ENCODE measurements around the gene EXOSC10. TPM values are rescaled to one million over a fixed set of nuclear protein-coding genes. Genes with fewer than 3 reads are reported as not detected.

EXOSC10 gene
- total and polyA plus RNA-seq, 12 donors = 18.4 to 34.7 (median 21.4) TPM

GRCh38 chr1:11071463-11072215 is 28.0 kb downstream of the EXOSC10 start:
- Histone ChIP-seq H3K36me3 (peaks cover 1 to 100% (median 95%) of the 10 kb centered on the region in 9 donors), H3K4me1 (no peaks in the 10 kb centered on the region), H3K9me3 (no peaks in the 10 kb centered on the region), H3K27ac (no peak overlapping the region), H3K4me3 (no peak overlapping the region), H3K27me3 (no peaks in the 10 kb centered on the region)
- DNase-seq (no peak), ATAC-seq (no peak)
- intact Hi-C loops (cut with DNase I) = no loop called here
- TF ChIP-seq, protein P1, sequence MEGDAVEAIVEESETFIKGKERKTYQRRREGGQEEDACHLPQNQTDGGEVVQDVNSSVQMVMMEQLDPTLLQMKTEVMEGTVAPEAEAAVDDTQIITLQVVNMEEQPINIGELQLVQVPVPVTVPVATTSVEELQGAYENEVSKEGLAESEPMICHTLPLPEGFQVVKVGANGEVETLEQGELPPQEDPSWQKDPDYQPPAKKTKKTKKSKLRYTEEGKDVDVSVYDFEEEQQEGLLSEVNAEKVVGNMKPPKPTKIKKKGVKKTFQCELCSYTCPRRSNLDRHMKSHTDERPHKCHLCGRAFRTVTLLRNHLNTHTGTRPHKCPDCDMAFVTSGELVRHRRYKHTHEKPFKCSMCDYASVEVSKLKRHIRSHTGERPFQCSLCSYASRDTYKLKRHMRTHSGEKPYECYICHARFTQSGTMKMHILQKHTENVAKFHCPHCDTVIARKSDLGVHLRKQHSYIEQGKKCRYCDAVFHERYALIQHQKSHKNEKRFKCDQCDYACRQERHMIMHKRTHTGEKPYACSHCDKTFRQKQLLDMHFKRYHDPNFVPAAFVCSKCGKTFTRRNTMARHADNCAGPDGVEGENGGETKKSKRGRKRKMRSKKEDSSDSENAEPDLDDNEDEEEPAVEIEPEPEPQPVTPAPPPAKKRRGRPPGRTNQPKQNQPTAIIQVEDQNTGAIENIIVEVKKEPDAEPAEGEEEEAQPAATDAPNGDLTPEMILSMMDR (IDR thresholded peaks at IDR 0.05) = no peak
- 83 to 85% methylated on average over 15 of the region's 15 CpGs for WGBS, 2 donors

- WGBS, 2 donors = 89 to 93% methylated on average over 11 of the region's 11 CpGs
- H3K36me3 ChIP-seq = peaks cover 0 to 100% (median 95%) of the 10 kb centered on the region in 9 donors
- no peak overlapping the region for H3K4me3 ChIP-seq
- H3K4me1 ChIP-seq = no peaks in the 10 kb centered on the region
- H3K27me3 ChIP-seq = no peaks in the 10 kb centered on the region
- TF ChIP-seq, protein P1 (IDR thresholded peaks at IDR 0.05) = no peak
- DNase-seq = no peak
- no peak for ATAC-seq
- no peak overlapping the region for H3K27ac ChIP-seq
- no peaks in the 10 kb centered on the region for H3K9me3 ChIP-seq
- intact Hi-C loops (cut with DNase I) = no loop called here
Measured at GRCh38 chr1:11070876-11071275, 28.8 kb downstream of the EXOSC10 start.

DNA sequence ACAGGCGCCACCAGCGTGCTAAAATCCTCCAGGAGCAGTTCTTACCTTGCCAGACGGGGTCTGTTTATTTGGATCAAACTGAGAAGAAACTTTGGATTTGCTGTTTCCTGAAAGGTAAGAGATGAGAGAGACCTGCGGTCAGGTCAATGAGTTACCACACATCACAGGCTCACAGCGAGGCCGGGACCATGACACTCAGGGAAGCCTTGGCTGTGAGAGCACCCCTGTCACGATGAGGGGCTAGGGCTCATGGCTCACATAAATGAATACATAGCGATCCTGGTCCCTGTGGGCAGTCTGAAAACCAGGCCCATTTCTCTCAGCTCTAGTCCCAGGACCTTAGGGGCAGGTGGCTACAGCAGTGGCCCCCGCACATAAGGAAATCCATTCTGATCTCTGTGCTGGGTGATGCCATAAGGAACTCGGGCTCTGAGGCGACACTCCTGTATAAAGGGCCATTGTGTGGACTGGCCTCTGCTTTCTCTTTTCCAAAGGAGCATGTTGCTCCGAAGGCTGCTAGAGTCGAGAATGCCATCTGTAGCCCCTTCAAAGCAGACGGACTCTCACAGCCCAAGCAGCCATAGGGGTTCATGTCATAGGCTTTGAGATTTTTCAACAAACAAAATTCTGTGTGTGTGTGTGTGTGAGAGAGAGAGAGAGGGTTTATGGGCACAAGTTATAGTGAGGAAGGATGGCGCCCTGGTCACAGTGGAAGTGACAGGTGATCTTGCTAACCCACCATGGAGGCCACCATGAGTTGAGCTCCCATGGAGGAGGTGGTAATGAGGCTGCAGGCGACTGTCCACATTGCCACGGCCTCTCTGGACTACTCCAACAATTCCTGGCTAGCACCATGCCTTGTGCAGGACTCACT is 30.8 kb downstream of the EXOSC10 start:
- DNase-seq (no peak), ATAC-seq (no peak)
- Histone ChIP-seq H3K27me3 (no peaks in the 10 kb centered on the region), H3K36me3 (peaks cover 0 to 100% (median 84%) of the 10 kb centered on the region in 9 donors), H3K9me3 (peaks cover 0 to 5% (median 0%) of the 10 kb centered on the region in 11 donors), H3K4me1 (no peaks in the 10 kb centered on the region), H3K4me3 (no peak overlapping the region), H3K27ac (no peak overlapping the region)
- TF ChIP-seq, protein P1 (IDR thresholded peaks at IDR 0.05) = no peak
- intact Hi-C loops (cut with DNase I) = no loop called here
- 95 to 96% methylated on average over 17 of the region's 17 CpGs for WGBS, 2 donors

GRCh38 chr1:11067716-11068599 is 31.7 kb downstream of the EXOSC10 start:
- no peak overlapping the region for H3K27ac ChIP-seq
- H3K4me1 ChIP-seq = no peaks in the 10 kb centered on the region
- ATAC-seq (no peak), DNase-seq (no peak)
- H3K9me3 ChIP-seq = peaks cover 0 to 5% (median 0%) of the 10 kb centered on the region in 11 donors
- peaks cover 0 to 100% (median 75%) of the 10 kb centered on the region in 9 donors for H3K36me3 ChIP-seq
- H3K27me3 ChIP-seq = no peaks in the 10 kb centered on the region
- no peak overlapping the region for H3K4me3 ChIP-seq
- TF ChIP-seq, protein P1 (IDR thresholded peaks at IDR 0.05) = no peak
- intact Hi-C loops (cut with DNase I) = no loop called here
- 91 to 93% methylated on average over 18 of the region's 18 CpGs for WGBS, 2 donors
